ENCODE measurements around the gene DAPK2.

DAPK2 gene

DNA sequence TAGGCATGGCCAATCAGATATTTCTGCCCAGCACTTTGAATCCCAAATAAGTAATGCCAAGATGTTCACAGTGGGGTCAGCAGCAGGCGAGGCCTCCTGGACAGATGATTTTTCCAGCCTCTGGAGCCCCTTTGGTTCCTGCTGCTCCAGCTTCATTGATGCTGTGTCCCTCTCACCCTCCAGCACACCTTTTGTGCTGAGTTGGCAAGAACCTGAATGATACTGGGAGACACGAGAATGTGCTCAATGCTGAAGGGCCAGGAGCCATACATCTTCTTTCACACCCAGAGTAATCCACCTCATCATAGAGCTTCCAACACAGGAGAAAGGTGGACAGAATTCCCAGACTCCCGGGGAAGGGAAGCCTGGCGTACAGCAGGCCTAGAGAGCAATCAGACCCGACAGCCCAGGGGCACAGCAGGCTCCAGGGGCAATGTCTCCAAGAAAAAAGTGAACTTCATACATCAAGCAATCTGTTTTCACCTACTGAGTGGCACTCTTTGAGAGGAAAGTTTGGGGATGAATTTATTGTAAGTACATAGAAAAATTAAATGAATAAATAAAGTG, 6.7 kb upstream of the DAPK2 start:
- no peak for DNase-seq

DNA sequence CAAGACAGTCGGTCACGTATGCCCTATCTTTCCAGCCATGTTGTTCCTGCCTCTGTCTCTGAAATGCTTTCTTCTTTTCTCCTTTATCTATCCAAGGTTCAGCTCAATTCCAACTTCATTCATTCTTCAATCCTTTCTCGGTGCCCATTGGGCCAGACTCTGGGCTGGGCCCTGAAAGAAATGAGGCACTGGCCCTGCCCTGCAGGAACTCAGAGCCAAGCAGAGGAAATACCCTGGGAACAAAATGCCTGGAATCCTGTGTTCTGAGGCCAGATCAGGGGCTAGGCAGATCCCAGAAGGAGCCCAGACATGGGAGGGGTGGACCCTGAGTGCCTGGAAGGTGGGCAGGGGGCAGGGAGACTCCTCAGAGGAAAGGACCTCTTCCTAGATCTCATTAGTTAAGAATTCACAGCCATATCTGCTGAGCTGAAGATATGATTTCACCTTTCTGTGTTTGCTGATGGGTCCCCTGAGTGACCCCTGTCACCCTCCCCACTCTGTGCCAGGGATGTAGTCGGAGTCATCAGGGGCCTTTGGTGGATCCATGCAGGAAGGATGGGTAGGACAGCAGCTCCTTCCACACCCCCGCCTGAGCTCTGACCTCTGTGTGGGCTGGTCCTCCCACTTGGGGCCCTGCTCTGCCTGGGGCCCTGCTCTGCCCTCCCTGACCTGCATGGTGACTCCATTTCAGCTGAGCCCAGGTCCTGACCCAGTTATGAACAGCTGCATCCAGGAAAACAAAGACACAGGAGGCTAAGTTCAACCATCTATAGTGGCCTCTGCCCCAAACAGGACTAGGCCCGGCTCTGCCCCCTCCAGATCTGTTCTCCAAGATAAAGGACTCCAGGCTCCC, 5.3 kb upstream of the DAPK2 start:
- no peak for DNase-seq

DNA sequence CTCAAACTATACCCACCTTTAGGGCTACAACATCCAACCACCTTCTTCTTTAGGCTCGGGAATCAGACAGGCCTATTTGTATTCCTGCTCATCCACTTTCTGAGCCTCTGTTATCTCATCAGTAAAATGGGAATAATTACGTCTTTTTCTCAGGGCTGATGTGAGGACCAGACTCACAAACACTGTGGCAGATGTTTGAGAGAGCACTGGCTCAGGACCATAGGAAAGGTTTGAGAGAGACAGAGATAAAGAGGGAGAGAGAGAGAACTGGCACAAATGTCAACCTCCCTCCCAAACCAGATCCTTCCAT, 4.8 kb upstream of the DAPK2 start:
- DNase-seq: no peak

- no peak for DNase-seq
Observed at GRCh38 chr15:64050281-64051092, 4.2 kb upstream of the DAPK2 start.

DNA sequence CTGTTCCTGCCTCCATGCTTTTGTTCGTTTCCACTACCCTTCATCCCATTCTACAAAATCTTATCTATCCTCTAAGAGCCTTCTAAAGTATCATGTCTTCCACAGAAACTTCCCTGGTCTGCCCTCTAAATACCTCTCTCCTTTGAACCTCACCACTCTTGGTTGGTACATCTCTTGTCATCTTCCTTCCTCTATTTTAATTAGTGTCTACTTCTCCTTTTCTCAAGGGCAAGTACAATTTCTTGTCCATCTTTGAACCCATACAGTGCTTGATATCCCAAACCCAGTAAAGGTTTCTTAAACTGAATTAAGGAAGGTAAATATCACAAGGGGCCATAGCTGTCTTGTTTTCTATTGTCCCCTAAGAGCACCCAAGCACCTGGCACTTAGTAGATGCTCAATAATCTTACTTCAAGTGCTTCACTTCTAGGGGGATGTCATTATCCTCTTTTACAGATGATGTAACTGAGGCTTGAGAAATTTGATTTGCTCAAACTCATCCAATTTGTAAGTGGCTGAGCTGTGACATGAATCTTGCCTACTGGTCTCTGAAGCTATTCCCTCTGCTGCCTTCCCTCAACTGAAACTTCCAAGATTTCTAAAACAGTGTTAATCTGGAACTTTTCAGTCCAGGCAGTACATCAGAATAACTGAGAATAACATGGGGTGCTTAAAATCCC, 2.6 kb upstream of the DAPK2 start:
- DNase-seq: no peak

DNA sequence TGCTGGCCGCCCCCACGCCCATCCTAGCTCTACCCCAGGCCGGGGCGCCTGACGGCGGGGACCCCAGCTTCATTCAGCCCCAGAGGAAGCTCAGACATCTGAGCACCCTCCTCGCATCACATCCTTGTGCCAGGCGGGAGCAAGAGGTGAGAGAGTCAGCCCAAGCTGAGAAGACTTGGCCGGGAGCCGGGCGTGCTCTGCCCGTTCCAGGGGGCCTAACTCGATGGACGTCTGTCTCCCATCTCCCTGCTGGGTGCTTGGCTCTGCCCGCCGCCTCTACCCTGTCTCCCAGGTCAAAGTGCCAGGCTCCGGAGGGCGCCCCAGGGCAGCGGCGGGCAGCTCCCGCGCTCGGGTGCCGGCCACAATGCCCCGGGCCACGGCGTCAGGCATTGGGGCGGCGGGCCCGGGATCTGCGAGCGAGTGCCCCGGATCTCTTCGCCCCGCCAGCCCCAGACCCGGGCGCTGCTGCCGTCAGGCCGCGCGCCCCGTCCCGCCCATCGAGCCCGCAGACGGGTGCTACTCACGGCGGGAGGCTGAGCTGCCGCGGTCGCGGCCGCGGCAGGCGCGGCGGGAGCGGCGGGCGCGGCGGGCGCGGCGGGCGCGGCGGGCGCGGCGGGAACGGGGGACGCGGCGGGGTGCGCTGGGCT, 388 bp downstream of the DAPK2 start:
- no peak for DNase-seq

DNA sequence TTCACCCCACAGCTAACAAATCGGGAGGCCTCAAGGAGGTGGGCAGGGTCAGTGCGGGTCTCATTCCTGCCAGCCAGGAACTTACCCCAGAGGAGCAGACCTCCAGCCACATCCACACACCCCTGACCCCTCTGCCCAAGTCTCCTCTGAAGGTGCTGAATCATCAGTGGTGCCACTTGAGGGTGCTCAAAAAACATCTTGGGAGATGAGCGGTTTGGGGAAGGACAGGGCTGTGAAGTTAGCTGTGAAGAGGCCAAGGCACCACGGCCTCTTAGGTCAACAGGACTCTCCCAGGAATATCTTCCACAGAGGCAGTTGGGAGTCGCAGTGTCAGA, 1.2 kb downstream of the DAPK2 start:
- no peak for DNase-seq

DNA sequence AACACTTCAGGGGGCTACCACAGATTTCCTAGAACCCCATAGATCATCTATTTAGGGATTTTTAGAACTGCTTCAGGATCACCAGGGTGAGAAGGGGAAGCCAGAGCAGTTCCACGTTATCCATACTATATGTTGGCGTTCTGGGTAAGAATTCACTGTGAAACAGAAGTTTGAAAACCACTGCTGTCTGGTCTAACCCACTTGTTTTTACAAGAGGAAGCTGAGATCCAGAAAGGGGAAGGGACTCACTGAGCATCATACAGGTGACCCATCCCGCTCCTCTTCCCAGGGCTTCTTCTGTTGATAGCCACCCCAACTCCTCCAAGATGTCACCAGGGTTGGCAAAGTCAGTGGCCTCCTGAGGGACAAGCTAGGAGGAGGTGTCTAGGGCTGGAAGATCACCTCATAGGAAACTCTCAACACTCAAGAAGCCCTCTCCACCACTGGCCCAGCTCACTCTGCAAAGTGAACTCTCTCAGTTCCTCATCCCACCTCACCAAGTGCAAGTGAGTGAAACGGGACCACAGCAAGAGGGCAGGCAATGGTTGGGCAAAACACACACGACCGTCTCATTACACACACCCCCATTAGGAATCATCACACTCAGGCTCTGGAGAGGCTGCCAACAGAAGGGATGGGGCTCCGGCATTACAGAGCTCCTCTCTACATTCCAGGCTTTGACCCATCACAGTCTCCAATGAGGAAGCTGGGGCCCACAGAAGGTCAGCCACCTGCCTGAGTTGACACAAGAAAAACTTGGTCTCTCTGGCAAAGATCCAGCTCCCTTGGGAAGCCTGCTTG, 1.8 kb downstream of the DAPK2 start:
- DNase-seq: no peak

GRCh38 chr15:64038878-64039610, 7.2 kb downstream of the DAPK2 start:
- DNase-seq: no peak

DNA sequence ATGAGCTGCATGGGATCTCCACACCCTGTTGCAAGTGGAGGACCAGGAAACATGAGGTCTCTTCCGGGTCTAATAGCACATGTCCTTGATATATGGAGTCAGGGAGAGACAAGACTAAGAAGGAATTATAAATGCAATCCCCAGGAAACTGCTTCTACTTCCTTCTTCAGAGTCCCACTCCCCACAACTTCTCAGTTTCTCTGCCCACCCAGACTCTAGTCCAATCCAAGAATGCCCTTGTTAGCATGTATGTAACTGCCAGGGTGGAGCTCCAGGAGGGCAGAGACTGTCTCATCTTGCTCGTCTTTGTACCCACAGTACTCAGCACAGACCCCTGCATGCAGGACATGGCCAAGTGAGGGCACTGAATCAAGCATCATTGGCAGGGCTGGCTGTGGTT, 8.3 kb downstream of the DAPK2 start:
- no peak for DNase-seq

GRCh38 chr15:64037116-64037515, 9.2 kb downstream of the DAPK2 start:
- no peak for DNase-seq

- no peak for DNase-seq
Observed at GRCh38 chr15:64035525-64035924, 10.8 kb downstream of the DAPK2 start.

DNA sequence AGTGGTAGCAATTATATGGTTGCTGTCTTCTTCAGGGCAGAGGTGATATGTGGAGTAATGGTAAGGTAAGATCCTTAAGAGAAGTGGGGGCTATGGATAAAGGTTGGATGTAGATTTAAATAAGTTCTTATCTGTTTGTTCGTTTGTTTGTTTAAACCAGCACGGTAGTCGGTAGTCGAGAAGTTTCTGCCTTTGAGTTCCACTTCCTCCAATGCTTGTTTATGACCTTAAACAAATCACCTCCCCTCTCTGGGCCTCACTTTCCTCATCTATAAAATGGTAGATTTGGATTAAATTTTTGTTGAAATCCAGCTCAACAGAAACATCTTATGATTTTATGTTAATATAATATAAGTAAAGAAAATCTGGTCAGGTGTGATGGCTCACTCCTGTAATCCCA, 11.8 kb downstream of the DAPK2 start:
- no peak for DNase-seq

GRCh38 chr15:64032329-64032728, 14.0 kb downstream of the DAPK2 start:
- no peak for DNase-seq

- no peak for DNase-seq
Observed at GRCh38 chr15:64030123-64030522, 16.2 kb downstream of the DAPK2 start.

- DNase-seq: no peak
Observed at GRCh38 chr15:64029633-64030032, 16.7 kb downstream of the DAPK2 start.

- DNase-seq: peak; percentile 63
Observed at GRCh38 chr15:64029110-64029509, 17.2 kb downstream of the DAPK2 start.

DNA sequence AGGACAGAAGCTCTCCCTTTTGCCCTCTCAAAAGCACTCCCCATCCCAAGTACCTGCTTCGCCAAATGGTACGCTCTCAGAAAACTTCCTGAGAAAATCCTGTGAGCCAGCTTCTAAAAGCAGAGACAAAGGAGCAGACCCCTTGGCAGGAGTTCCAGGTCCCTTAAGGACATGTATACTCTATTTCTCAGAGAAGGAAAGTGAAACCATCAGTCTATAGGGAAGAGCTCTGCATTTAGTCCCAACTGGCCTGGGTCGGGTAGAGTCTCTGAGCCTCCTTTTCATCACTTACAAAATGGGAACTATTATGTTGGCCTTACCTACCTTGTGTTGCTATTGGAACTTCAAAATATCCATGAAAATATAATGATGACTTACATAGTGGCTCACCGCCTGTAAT, 19.7 kb downstream of the DAPK2 start:
- DNase-seq: no peak

DNA sequence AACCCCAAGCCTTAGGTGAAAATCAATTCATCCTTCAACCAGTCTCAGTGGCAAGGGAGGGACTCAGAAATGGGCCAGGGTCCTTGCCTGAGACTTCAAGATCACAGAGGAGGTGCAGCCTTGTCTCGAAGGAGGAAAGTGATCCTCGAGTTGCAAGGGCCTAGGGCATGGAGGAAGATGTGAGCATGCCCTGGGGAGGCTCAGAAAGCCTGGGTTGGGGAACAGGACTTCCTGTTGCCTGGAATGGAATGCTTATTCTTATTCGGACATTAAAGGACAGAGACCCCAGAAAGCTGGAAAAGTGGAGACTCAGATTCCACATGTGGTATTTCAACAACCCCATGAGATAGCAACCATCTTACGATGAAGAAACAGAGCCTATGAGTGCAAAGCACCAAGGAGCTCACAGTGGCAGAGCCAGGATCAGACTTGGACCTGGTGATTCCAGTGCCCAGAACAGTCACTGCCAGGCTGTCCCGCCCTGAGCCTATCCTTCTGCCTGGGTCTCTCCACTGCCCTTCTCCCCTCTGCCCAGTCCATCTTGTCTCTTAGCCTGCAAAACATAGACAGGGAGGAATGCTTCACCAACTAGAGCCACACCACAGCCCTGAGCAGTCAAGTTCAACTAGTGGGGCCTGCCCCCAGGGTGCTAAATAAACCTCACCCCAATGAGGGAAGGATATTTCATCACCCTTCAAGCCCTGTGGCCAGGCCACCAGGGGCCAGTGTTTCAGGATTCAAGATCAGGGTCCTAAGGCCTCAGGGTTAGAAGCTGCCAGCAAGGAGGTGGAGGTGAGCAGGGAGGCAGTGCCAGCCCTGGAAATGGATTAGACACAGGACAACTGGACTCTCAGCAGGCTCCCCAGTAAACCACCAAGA, 21.9 kb downstream of the DAPK2 start:
- DNase-seq: no peak

- DNase-seq: no peak
Observed at GRCh38 chr15:64023220-64023619, 23.1 kb downstream of the DAPK2 start.

- DNase-seq: no peak
Observed at GRCh38 chr15:64022571-64022970, 23.7 kb downstream of the DAPK2 start.
